Panc1 (cell line): ENCODE measurements around the gene CARMIL1. TPM values are rescaled to one million over a fixed set of nuclear protein-coding genes. Genes with fewer than 3 reads are reported as not detected.

Experiments used
- ATAC-seq: fragments of 200-7000 bp; cut with Tn5 transposase; 2 replicates; pipeline ENCODE4 v1.9.1; 2020; ENCODE audit warnings: mild to moderate bottlenecking, moderate library complexity
- BruUV-seq: library from RNA; stranded (reverse); fragments of 400-500 nt; replicated peaks from 2 replicates; lab custom pipeline; 2021; lab: Mats Ljungman, UMichigan
- CTCF ChIA-PET: fragments of 300-600 bp; sonication (Branson Sonifier 250); formaldehyde crosslinking; loops from one replicate; lab custom pipeline; 2022; ENCODE audit warnings: antibody characterized with exemption; lab: Charles Lee
- POLR2A ChIA-PET: fragments of 300-600 bp; sonication (Branson Sonifier 250); formaldehyde crosslinking; loops from one replicate; lab custom pipeline; 2022; ENCODE audit warnings: antibody characterized with exemption; lab: Charles Lee
- DNase-seq: peaks from one replicate; pipeline ENCODE4 v3.0.0-alpha.2; 2010; ENCODE audit warnings: low read depth, low spot score
- H3K27ac ChIP-seq: 2 replicates; pipeline ENCODE4 v1.5.1; 2011; ENCODE audit warnings: mild to moderate bottlenecking, low read length, inconsistent platforms
- H3K27me3 ChIP-seq: fragments of 200-500 bp; sonication (Bioruptor generic); 2 replicates; pipeline ENCODE4 v1.6.0; 2014; ENCODE audit warnings: low read length, inconsistent platforms; ENCODE audit not compliant: control insufficient read depth, insufficient read depth
- H3K36me3 ChIP-seq: fragments of 200-500 bp; sonication (Bioruptor generic); 2 replicates; pipeline ENCODE4 v1.5.1; 2014; ENCODE audit warnings: inconsistent platforms, mild to moderate bottlenecking, low read length, moderate library complexity; ENCODE audit not compliant: control insufficient read depth, insufficient read depth
- H3K4me1 ChIP-seq: 2 replicates; pipeline ENCODE4 v1.5.1; 2011; ENCODE audit warnings: inconsistent platforms, mild to moderate bottlenecking, low read length, moderate library complexity; ENCODE audit not compliant: control insufficient read depth, insufficient read depth
- H3K4me3 ChIP-seq, 2 experiments: 2 replicates each; pipeline ENCODE4 v1.5.1; 2011 to 2012; ENCODE audit warnings: low read depth in 2 of 2, low read length in 2 of 2, mild to moderate bottlenecking in 2 of 2, inconsistent platforms in 1 of 2, moderate library complexity in 1 of 2
- H3K9me3 ChIP-seq: fragments of 200-500 bp; sonication (Bioruptor generic); 2 replicates; pipeline ENCODE4 v1.5.1; 2014; ENCODE audit warnings: low read depth, mild to moderate bottlenecking, inconsistent platforms, low read length, moderate library complexity; ENCODE audit not compliant: control insufficient read depth, insufficient read depth
- CTCF ChIP-seq: fragments of 450-650 bp; IDR thresholded peaks from 2 replicates; pipeline ENCODE4 v1.5.1; 2017; ENCODE audit warnings: mild to moderate bottlenecking
- POLR2AphosphoS5 ChIP-seq: IDR thresholded peaks from 2 replicates; pipeline ENCODE4 v1.6.1; 2012; ENCODE audit warnings: mild to moderate bottlenecking, low read depth, low read length, moderate library complexity
- REST ChIP-seq, 2 experiments: IDR thresholded peaks; 2 replicates each; pipeline ENCODE4 v1.6.1; 2011 to 2012; ENCODE audit warnings: low read depth in 2 of 2, control low read depth in 1 of 2, low read length in 1 of 2, mild to moderate bottlenecking in 1 of 2, moderate library complexity in 1 of 2; ENCODE audit not compliant: insufficient read depth in 1 of 2
- SIN3A ChIP-seq: IDR thresholded peaks from 2 replicates; pipeline ENCODE4 v1.6.1; 2012; ENCODE audit warnings: low read depth, mild to moderate bottlenecking, low read length, moderate library complexity, borderline replicate concordance; ENCODE audit not compliant: insufficient read depth
- TCF7L2 ChIP-seq: IDR thresholded peaks from 2 replicates; pipeline ENCODE4 v1.6.1; 2011; ENCODE audit warnings: mild to moderate bottlenecking, low read depth, low read length, inconsistent platforms
- in situ Hi-C: cut with HindIII; loops from 2 replicates; pipeline ENCODE4 v1.10.0; 2016; ENCODE audit warnings: low sequenced_read_pairs, low pct_unique_long_range_greater_than_20kb
- intact Hi-C: fragments of 100-400 bp; cut with micrococcal nuclease; formaldehyde crosslinking; loops from one replicate; pipeline ENCODE4 v1.10.0; 2022; ENCODE audit not compliant: unreplicated experiment
- total RNA-seq: library from RNA; stranded (reverse); gene quantifications from one replicate; pipeline ENCODE4 v1.2.1, GENCODE V29; 2021; ENCODE audit not compliant: unreplicated experiment

CARMIL1 gene
- total RNA-seq, 1 experiment from 2014 or later, result 4.0 TPM

- intact Hi-C loops (no loop called here), in situ Hi-C loops (no loop called here)
- CTCF ChIA-PET, result interaction anchor here (0.6 kb wide), 1 partner anchor 77 kb away, joined by 8 read pairs; no protein-coding TSS in a partner anchor
- BruUV-seq, result no TSS peak
- POLR2A ChIA-PET, result no interaction called here
- Histone ChIP-seq H3K27ac (no peak overlapping the region), H3K4me3 (no peak overlapping the region), H3K4me1 (no peaks in the 10 kb centered on the region), H3K27me3 (no peaks in the 10 kb centered on the region), H3K9me3 (no peaks in the 10 kb centered on the region), H3K36me3 (no peaks in the 10 kb centered on the region)
- ATAC-seq (no peak), DNase-seq (no peak)
- TF ChIP-seq REST (IDR thresholded peaks at IDR 0.05; ENCODE audit: insufficient read depth in 1 of 2, low read depth in 2 of 2, low read length in 1 of 2), result no peak
- no peak for TF ChIP-seq POLR2AphosphoS5
Measured at GRCh38 chr6:25402125-25402524, 123.0 kb downstream of the CARMIL1 start.

GRCh38 chr6:25403150-25403549, 124.0 kb downstream of the CARMIL1 start:
- Histone ChIP-seq H3K4me3 (no peak overlapping the region), H3K9me3 (no peaks in the 10 kb centered on the region), H3K36me3 (no peaks in the 10 kb centered on the region), H3K27me3 (no peaks in the 10 kb centered on the region), H3K4me1 (no peaks in the 10 kb centered on the region), H3K27ac (no peak overlapping the region)
- TF ChIP-seq REST (IDR thresholded peaks at IDR 0.05; ENCODE audit: insufficient read depth in 1 of 2, low read depth in 2 of 2, low read length in 1 of 2), result no peak
- in situ Hi-C loops, result no loop called here
- BruUV-seq, result no TSS peak
- ChIA-PET CTCF (no interaction called here), POLR2A (no interaction called here)
- ATAC-seq (no peak), DNase-seq (no peak)
- intact Hi-C loops, result no loop called here

- CTCF ChIA-PET, result no interaction called here
- POLR2A ChIA-PET, result no interaction called here
- TF ChIP-seq TCF7L2 (no peak), REST (IDR thresholded peaks at IDR 0.05; ENCODE audit: insufficient read depth in 1 of 2, low read depth in 2 of 2, low read length in 1 of 2) (no peak), CTCF (no peak), SIN3A (no peak), POLR2AphosphoS5 (no peak)
- H3K36me3 ChIP-seq, result no peaks in the 10 kb centered on the region
- no peak overlapping the region for H3K4me3 ChIP-seq
- BruUV-seq, result no TSS peak
- no peaks in the 10 kb centered on the region for H3K4me1 ChIP-seq
- DNase-seq, result no peak
- no peak overlapping the region for H3K27ac ChIP-seq
- intact Hi-C loops, result no loop called here
- no peaks in the 10 kb centered on the region for H3K9me3 ChIP-seq
- ATAC-seq, result no peak
- H3K27me3 ChIP-seq, result no peaks in the 10 kb centered on the region
- in situ Hi-C loops, result no loop called here
Measured at GRCh38 chr6:25404091-25404490, 124.9 kb downstream of the CARMIL1 start.
